ENCODE results near the gene PITHD1. TPM values are rescaled to one million over a fixed set of nuclear protein-coding genes. Genes with fewer than 3 reads are reported as not detected.
"Not testable (repeated sequence)": the region's sequence is repeated elsewhere in the genome, so short reads cannot be mapped to it uniquely, and the experiment has no call there.

PITHD1 gene
- total RNA-seq, 1 experiment from 2014 or later: 30.6 TPM

- DNase-seq: peak; percentile 90
- Mint-ChIP-seq H3K4me3 (ENCODE audit: low read depth, unreplicated experiment) (peak overlapping the region; percentile 83), H3K9me3 (ENCODE audit: low read depth, unreplicated experiment) (no peaks in the 10 kb centered on the region), H3K36me3 (ENCODE audit: insufficient read depth, unreplicated experiment) (peaks cover 65% of the 10 kb centered on the region), H3K4me1 (ENCODE audit: low read depth, unreplicated experiment) (no peaks in the 10 kb centered on the region), H3K27ac (ENCODE audit: unreplicated experiment) (peak overlapping the region; percentile 93), H3K27me3 (ENCODE audit: unreplicated experiment) (no peaks in the 10 kb centered on the region)
- BruUV-seq (replicated peaks): TSS peak; percentile 92
- TF ChIP-seq CTCF (IDR thresholded peaks at IDR 0.05; ENCODE audit: unreplicated experiment): no peak
- intact Hi-C loops (cut with micrococcal nuclease; ENCODE audit: unreplicated experiment): loop anchor here (10.0 kb wide), 1 partner anchor 345 kb away; the partner anchor contains the start of gene IL22RA1
- CTCF ChIA-PET: interaction anchor here (0.5 to 1.7 kb wide), 7 partner anchors 9 to 884 kb away, joined by 3 to 5 read pairs (median 4); partner anchors contain the start of gene LYPLA2
Observed at GRCh38 chr1:23799570-23800399, 21.6 kb downstream of the PITHD1 start.

- Mint-ChIP-seq H3K27ac (ENCODE audit: unreplicated experiment) (peak within 1 kb of the TSS; percentile 93), H3K4me1 (ENCODE audit: low read depth, unreplicated experiment) (no peaks in the 10 kb centered on the region), H3K27me3 (ENCODE audit: unreplicated experiment) (no peaks in the 10 kb centered on the region), H3K9me3 (ENCODE audit: low read depth, unreplicated experiment) (no peaks in the 10 kb centered on the region), H3K4me3 (ENCODE audit: low read depth, unreplicated experiment) (peak within 1 kb of the TSS; percentile 83), H3K36me3 (ENCODE audit: insufficient read depth, unreplicated experiment) (peaks cover 56% of the 10 kb centered on the region)
- BruUV-seq (replicated peaks): no TSS peak
- DNase-seq: peak; percentile 90
- intact Hi-C loops (cut with micrococcal nuclease; ENCODE audit: unreplicated experiment): loop anchor here (10.0 kb wide), 1 partner anchor 344 kb away; the partner anchor contains the start of gene IL22RA1
- no peak for TF ChIP-seq CTCF (IDR thresholded peaks at IDR 0.05; ENCODE audit: unreplicated experiment)
- CTCF ChIA-PET: interaction anchor here (0.8 kb wide), 1 partner anchor 29 kb away, joined by 3 read pairs; no protein-coding TSS in a partner anchor
Observed at GRCh38 chr1:23800400-23801337, 22.5 kb downstream of the PITHD1 start, which contains the start of gene GALE. Gene GALE (minus strand): TSS chr1:23800754. CDS start chr1:23799007, 1,747 bp downstream.

- peak overlapping the region; percentile 83 for H3K4me3 Mint-ChIP-seq (ENCODE audit: low read depth, unreplicated experiment)
- BruUV-seq (replicated peaks): no TSS peak
- peak overlapping the region; percentile 93 for H3K27ac Mint-ChIP-seq (ENCODE audit: unreplicated experiment)
- H3K36me3 Mint-ChIP-seq (ENCODE audit: insufficient read depth, unreplicated experiment): peaks cover 54% of the 10 kb centered on the region
- DNase-seq: no peak
- TF ChIP-seq CTCF (IDR thresholded peaks at IDR 0.05; ENCODE audit: unreplicated experiment): no peak
- intact Hi-C loops (cut with micrococcal nuclease; ENCODE audit: unreplicated experiment): loop anchor here (10.0 kb wide), 1 partner anchor 343 kb away; the partner anchor contains the start of gene IL22RA1
- no peaks in the 10 kb centered on the region for H3K9me3 Mint-ChIP-seq (ENCODE audit: low read depth, unreplicated experiment)
- CTCF ChIA-PET: interaction anchor here (0.8 kb wide), 1 partner anchor 30 kb away, joined by 3 read pairs; no protein-coding TSS in a partner anchor
- H3K27me3 Mint-ChIP-seq (ENCODE audit: unreplicated experiment): no peaks in the 10 kb centered on the region
- H3K4me1 Mint-ChIP-seq (ENCODE audit: low read depth, unreplicated experiment): no peaks in the 10 kb centered on the region
Observed at GRCh38 chr1:23801338-23801748, 23.1 kb downstream of the PITHD1 start.

- Mint-ChIP-seq H3K9me3 (ENCODE audit: low read depth, unreplicated experiment) (no peaks in the 10 kb centered on the region), H3K27me3 (ENCODE audit: unreplicated experiment) (no peaks in the 10 kb centered on the region), H3K4me1 (ENCODE audit: low read depth, unreplicated experiment) (no peaks in the 10 kb centered on the region), H3K27ac (ENCODE audit: unreplicated experiment) (peak overlapping the region; percentile 93), H3K4me3 (ENCODE audit: low read depth, unreplicated experiment) (no peak overlapping the region), H3K36me3 (ENCODE audit: insufficient read depth, unreplicated experiment) (peaks cover 50% of the 10 kb centered on the region)
- no peak for TF ChIP-seq CTCF (IDR thresholded peaks at IDR 0.05; ENCODE audit: unreplicated experiment)
- no TSS peak for BruUV-seq (replicated peaks)
- intact Hi-C loops (cut with micrococcal nuclease; ENCODE audit: unreplicated experiment): loop anchor here (10.0 kb wide), 1 partner anchor 343 kb away; the partner anchor contains the start of gene IL22RA1
- no peak for DNase-seq
- CTCF ChIA-PET: interaction anchor here (0.8 kb wide), 1 partner anchor 30 kb away, joined by 3 read pairs; no protein-coding TSS in a partner anchor
Observed at GRCh38 chr1:23801876-23802275, 23.7 kb downstream of the PITHD1 start.

GRCh38 chr1:23802809-23803342 lies 24.7 kb downstream of the PITHD1 start:
- not testable (repeated sequence) for H3K27me3 Mint-ChIP-seq (ENCODE audit: unreplicated experiment); DNase-seq; H3K27ac Mint-ChIP-seq (ENCODE audit: unreplicated experiment); H3K4me3 Mint-ChIP-seq (ENCODE audit: low read depth, unreplicated experiment); H3K9me3 Mint-ChIP-seq (ENCODE audit: low read depth, unreplicated experiment); BruUV-seq (replicated peaks); H3K4me1 Mint-ChIP-seq (ENCODE audit: low read depth, unreplicated experiment)
- CTCF ChIA-PET: interaction anchor here (1.3 kb wide), 1 partner anchor 25 kb away, joined by 5 read pairs; the partner anchor contains the start of gene PITHD1
- H3K36me3 Mint-ChIP-seq (ENCODE audit: insufficient read depth, unreplicated experiment): peaks cover 40% of the 10 kb centered on the region
- intact Hi-C loops (cut with micrococcal nuclease; ENCODE audit: unreplicated experiment): loop anchor here (10.0 kb wide), 1 partner anchor 342 kb away; the partner anchor contains the start of gene IL22RA1

Measured in Calu3 (cell line).